GM21528 (cell line): ENCODE measurements around the gene CYP24A1.

Source experiments
- ATAC-seq: cut with Tn5 transposase; IDR thresholded peaks from one replicate; pipeline ENCODE4 v1.9.1; 2021; ENCODE audit warnings: mild to moderate bottlenecking, moderate library complexity; ENCODE audit not compliant: unreplicated experiment, low FRiP score

CYP24A1 gene

GRCh38 chr20:54204063-54204462 lies 30.3 kb upstream of the CYP24A1 start:
- no peak for ATAC-seq

DNA sequence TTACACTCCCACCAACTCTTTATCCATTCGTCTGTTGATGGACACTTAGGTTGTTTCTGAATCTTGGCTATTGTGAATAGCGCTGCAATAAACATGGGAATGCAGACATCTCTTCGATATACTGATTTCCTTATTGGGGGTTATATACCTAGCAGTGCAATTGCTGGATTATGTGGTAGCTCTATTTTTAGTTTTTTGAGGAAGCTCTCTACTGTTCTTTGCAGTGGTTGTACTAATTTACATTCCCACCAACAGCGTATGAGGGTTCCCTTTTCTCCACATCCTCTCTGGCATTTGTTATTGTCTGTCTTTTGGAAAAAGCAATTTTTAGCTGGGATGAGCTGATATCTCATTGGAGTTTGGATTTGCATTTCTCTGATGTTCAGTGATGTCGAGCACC lies 29.5 kb upstream of the CYP24A1 start:
- ATAC-seq = no peak

- ATAC-seq = no peak
These were observed 27.6 kb upstream of the CYP24A1 start for GRCh38 chr20:54201268-54201846.

GRCh38 chr20:54200487-54201267 lies 26.9 kb upstream of the CYP24A1 start:
- ATAC-seq = no peak

DNA sequence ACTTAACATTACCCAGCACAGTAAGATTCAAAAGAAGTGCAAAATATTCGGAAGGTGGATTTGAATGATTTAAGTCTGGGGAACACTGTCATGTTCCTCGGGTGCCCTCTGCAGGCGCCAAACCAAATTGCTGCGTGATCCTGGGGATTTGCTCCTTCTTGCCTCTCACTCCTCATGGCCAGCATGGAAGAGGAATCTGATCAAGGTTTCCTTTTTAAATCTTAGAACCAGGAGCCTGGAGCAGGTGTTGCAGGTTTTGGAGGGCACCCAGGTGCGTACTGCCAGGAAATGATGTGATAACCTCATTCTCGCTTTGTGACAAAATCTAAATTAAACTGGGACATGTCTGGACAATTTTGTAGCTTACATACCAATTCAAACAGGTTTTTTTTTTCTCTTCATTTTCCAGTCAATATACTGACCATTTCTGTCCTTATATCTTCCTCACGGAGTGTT lies 26.0 kb upstream of the CYP24A1 start:
- no peak for ATAC-seq

GRCh38 chr20:54199283-54199682 lies 25.5 kb upstream of the CYP24A1 start:
- no peak for ATAC-seq

DNA sequence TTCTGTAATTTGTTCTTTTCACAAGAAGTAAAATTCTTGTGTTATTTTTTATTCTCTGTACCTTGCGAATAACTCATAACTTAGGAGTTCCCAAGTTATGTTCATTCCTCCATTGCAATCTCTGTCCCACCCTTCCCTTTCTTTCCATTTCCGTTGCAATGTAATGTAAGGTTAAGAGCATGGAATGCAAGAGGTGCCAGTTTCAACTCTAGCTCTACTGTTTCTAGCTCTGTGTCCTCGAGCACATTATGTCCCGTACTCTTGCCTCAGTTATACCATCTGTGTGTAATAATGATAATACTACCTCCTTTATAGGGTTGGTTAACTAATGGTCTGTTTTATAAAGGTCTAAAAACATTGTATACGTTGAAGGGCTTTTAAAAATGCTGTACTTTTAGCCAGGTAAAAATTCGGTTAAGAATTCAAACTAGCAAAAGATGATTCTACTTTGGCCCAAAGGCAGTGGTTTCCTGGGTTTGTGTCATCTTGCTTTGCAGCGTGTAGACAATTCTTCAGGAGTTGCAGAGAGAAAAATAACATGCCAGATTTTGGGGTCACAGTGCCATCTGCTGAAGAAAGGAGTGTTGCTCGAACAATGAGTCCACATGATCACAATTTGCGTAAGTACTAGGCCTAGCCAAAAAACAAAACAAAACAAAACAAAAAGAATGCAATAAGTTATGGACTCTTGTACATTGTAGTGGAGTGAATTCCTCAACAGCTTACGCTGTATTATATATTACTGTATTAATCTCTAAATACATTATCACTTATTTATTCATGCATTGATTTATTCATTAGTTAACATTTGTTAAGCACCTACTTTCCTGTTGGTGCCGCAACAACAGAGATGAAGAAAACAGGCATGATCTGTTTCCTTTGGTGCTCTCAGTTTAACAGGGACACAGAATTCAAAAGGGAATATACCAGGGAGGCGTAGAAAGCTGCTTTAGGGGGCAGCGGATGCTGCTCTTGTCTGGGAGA lies 24.1 kb upstream of the CYP24A1 start:
- no peak for ATAC-seq

- ATAC-seq = no peak
These were observed 22.0 kb upstream of the CYP24A1 start for GRCh38 chr20:54195483-54196472.

- no peak for ATAC-seq
These were observed 21.1 kb upstream of the CYP24A1 start for GRCh38 chr20:54194724-54195438.

GRCh38 chr20:54193817-54194216 lies 20.0 kb upstream of the CYP24A1 start:
- ATAC-seq = no peak

GRCh38 chr20:54190217-54190616 lies 16.4 kb upstream of the CYP24A1 start:
- ATAC-seq = no peak

DNA sequence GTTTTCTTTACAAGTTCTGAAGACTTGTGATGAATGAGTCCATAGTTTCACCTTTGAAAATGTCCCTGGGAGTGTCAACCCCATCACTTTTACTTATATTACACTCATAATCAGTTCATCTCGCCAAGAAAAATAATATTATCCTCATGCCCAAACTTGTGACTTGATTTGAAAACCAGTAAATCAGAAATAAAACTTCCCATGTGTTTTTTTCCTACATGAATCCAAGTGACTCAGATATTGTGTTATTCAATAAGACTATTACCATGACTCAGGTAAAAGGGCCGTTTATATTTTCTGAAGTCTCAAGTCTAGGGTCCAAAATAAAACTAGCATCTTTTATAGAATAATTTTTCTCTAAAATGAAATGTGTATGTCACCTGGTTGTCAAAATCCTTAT lies 15.8 kb upstream of the CYP24A1 start:
- ATAC-seq = no peak

GRCh38 chr20:54188132-54188849 lies 14.5 kb upstream of the CYP24A1 start:
- ATAC-seq = no peak

DNA sequence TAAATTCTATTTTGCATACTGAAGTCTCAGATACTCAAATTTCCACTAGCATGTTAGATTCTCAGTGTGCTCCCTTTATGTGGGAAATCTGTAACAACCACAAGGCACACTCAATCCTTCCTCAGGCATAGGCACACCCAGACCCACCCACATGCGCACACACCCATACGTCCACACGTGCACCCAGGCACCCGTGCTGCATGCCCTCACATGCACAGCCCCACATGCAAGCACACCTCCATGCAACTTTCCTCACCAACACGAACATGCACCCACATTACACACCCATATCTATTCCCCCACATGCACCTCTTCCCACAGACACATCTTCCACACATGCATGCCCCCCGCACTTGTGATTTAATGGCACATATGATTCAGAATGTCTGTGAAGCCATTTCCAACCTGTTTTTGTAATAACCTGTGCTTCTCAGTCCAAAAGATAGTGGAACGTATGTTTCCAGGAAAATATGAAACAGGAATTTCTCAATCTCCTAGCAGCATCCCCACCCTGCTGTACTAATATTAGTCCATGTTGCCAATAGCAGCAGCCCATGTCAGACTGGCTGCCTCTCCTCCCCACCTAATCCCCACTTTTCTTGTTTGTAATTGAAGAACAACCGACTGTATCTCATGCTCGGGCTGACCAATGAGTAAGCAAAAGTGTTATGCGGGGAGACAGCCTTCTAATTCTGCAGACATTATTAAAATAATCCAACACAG lies 11.3 kb upstream of the CYP24A1 start:
- no peak for ATAC-seq

DNA sequence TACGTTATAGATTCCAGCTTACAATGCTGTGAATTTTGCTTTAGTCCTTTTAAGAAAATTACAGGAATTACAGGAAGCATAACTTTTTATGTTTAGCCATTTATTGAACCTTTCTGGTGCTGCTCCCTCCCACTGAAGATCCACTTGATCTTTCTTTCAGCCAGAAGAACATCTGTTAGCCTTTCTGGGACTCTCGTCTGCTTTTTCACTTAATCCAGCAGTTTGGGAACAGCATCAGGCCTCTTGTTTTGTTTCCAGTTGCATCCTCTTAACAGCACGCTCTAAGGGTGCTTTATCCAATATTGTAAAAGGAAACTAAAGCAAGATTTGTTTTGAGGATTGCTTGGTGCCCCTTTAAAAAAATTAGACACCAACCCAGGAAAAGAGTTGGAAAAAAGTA lies 10.3 kb upstream of the CYP24A1 start:
- ATAC-seq = no peak

DNA sequence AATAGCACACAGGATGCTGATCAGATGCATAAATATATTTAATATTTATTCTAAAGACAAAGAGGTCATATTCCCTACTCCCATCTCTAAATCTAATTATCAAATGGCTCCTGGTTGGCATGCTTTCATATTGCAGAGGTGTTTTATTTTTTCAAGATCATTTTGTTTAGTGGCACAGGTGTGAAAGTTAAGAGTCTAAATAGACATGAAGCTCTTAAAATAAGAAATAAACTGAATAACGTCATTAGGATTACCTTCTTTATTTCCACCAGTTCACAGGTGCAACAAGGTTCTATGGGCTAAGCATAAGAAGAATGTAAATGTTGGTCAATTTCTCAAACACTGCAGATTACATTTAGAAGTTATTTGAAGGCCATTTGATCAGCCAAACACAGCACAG lies 7.1 kb upstream of the CYP24A1 start:
- ATAC-seq = no peak

DNA sequence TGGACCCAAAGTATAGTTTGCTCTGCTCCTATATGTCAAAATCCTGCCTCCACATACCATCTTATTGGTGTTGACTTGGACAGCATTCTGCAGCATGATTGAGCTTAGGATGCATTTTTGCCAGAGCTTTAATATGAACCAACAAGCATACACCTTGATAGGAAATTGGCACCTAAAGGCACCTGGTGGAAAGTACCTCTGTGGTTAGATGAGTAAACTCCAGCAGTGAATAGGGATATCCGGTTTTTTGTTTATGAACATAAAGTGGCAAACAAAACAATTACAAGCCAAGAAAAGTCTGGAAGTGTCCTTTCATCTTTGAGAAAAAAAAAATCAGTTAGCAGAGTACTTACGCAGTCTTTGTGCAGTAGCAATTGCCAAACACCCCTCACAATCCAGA lies 6.2 kb upstream of the CYP24A1 start:
- no peak for ATAC-seq

- no peak for ATAC-seq
These were observed 4.5 kb upstream of the CYP24A1 start for GRCh38 chr20:54178256-54178655.
